ENCODE results near the gene ASCC1.

DNA sequence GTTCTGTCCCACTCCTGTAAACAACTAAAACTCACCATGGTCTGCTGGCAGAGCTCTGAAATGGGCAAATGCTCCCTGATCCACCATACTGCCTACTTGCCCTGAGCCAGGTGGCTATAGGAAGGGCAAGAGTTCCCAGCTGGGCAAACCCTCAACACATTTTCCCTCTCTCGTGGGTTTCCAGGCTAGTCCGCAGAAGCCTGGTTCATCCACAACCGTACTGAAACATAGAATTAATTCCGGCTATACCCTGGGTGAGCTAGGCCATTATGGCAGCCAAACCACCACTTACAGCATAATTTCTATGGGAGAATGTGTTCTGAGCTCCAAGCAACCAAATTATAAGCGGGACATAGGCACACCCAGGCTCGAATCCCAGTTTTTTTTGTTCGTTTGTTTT lies 37.5 kb upstream of the ASCC1 start:
- TF ChIP-seq CTCF (IDR thresholded peaks at IDR 0.05), result no peak
- TF ChIP-seq POLR2AphosphoS5 (IDR thresholded peaks at IDR 0.05), result no peak
- TF ChIP-seq EP300 (IDR thresholded peaks at IDR 0.05), result no peak

Data from stomach (tissue), 4 donors.